22Rv1 (cell line): ENCODE results near the gene TNK2.

ENCODE experiments used
- CTCF ChIP-seq: fragments of 450-650 bp; IDR thresholded peaks from 2 replicates; pipeline ENCODE4 v1.5.1; 2017; ENCODE audit warnings: mild to moderate bottlenecking
- ZFX ChIP-seq: fragments of 450-650 bp; IDR thresholded peaks from 2 replicates; pipeline ENCODE4 v1.6.1; 2017; ENCODE audit warnings: antibody characterized with exemption, borderline replicate concordance

- TF ChIP-seq CTCF (no peak), ZFX (no peak)
These were observed 10.4 kb downstream of the TNK2 start for GRCh38 chr3:195897853-195898415.
